Measurements from ENCODE around the gene SULT1C2.
"Not testable (repeated sequence)": the region's sequence is repeated elsewhere in the genome, so short reads cannot be mapped to it uniquely, and the experiment has no call there.

SULT1C2 gene

DNA sequence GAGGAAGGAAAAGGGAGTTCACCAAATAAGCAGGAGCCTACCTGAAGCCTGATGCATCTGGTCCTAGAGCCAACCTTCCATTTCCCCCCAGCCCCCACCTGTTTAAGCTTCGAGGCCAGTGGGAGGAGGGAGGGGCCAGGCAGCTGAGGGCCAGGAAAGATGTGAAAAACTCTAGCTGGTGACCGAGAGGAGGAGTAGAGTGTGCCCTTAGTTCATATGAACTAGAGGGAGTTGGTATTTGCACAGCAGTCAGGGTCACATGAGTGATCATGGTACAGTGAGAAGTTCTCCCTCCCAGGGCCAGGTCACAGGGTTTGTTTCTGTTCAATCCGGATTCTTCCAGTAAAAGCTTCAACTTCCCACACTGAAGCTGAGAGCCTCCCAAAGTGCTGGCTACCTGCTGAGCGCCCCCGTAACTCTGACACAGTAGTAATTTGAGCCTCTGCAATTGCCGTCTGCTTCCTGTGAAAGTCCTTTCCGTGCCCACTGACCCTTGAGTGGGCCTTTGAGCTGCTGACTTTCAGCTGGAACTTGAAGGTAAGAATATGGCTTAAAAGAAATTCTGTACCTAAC lies at the start of gene SULT1C2:
TSS of gene SULT1C2 (plus strand) at position 362 of the 573 bp plus-strand sequence. CDS start 4,773 bp downstream, outside the sequence.
- peak in 1 of 2 experiments; percentile 5 for DNase-seq

DNA sequence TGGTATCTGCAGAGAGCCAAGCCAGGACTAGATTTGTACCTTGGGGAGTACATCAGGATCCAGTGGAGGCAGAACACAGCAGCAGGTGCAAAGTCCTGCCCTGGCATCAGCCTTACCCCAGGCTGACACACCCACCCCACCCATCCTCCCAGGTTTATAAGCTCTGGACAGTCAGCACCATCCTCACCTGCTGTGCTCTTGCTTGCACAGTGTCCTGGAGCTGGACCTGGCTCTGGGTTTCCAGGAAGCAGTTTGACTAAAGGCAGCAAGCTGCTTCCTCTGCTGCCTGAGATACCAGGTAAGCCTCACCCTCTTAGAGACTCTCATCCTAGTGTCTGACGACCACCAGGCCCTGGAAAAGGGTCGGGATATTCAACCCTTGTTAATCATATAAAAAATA lies 48.9 kb upstream of the SULT1C2 start, which contains the start of gene SULT1C3:
TSS of gene SULT1C3 (plus strand) at position 183 of the 400 bp plus-strand sequence. CDS start 7,227 bp downstream, outside the sequence.
- DNase-seq: no peak

DNA sequence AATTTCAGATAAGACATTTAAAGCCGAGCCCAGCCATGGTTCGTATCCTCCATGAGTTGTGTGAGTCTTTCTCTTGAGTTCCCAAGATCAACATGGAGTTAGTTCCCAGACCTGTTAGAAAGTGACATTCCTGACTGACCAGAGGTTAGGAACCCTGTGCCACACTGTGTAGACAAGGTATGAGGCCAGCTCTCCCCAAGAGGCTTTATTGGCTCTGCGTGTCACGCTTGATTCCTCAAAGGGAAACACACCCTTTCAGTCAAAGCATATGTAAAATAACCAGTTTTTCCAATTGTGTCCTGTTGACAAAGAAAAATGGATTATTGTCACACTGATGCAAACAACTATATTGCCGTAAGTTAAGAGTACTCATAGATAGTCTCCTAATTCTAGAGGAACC lies 47.7 kb upstream of the SULT1C2 start:
- DNase-seq: no peak

DNA sequence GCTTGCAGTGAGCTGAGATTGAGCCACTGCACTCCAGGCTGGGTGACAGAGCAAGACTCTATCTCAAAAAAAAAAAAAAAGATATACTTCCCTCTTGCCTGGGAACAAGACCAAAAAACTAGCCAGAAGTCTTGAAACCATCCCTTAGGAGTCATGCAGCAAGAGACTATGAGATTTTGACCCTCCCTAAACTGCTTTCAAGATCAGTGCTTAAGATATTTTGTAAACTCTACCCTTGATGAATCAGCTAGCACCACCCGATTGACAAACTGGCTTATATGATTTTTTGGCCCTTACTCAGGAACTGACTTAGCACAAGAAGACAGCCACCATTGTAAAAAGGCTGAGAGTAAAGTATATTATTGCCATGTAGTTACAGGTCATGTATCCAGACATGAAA lies 45.1 kb upstream of the SULT1C2 start:
- no peak for DNase-seq

DNA sequence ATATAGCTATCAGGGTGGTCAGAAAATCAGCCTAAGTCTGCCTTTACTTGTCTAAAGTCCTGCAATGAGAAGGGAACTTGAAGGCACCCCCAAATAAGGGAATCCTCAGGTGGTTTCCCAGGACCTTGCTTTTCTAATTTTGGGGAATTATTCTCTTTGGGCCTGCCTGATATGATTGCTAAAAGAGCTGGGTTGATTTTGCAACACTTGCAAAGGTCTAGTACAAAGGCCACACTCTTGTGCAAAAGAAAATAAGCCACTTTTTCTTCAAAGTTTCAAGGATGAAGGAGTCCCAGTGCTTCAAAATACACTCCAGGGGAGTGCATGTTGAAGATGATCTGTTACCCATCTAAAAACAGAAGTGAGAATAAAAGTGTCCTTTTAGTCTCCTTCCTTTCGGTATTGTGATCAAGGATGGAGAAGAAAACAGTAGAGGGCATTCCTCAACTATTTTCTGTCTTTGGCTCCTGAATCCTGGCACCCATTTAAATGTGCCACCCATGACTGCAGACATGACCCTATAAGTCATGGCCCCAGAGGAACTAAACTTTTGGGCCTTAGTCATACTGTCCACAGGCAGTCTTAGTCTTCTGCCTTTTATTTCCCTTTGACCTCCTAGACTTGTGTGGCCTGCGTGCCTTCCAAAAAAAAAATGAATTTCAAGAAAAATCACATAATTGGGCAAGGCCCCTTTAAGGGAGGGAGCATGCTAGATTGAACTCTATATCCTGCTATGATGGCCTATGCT lies 43.9 kb upstream of the SULT1C2 start:
- no peak for DNase-seq

DNA sequence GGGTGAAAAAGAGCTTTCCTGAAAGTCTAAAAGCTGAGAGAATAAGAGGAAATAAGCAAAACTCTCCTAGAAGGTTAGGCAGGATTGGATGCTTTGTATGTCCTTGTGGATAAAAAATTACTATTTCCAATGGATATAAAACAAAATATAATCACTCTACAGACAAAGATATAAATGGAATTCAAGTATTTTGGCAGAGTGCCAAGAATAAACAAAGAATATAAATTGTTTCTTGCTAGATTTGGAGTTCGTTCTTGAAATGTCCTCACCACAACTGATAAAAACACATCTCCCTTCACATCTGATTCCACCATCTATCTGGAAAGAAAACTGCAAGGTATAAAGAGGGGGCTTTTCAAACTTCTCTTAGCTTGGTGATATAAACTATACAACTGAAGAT lies 35.6 kb upstream of the SULT1C2 start:
- DNase-seq: no peak

DNA sequence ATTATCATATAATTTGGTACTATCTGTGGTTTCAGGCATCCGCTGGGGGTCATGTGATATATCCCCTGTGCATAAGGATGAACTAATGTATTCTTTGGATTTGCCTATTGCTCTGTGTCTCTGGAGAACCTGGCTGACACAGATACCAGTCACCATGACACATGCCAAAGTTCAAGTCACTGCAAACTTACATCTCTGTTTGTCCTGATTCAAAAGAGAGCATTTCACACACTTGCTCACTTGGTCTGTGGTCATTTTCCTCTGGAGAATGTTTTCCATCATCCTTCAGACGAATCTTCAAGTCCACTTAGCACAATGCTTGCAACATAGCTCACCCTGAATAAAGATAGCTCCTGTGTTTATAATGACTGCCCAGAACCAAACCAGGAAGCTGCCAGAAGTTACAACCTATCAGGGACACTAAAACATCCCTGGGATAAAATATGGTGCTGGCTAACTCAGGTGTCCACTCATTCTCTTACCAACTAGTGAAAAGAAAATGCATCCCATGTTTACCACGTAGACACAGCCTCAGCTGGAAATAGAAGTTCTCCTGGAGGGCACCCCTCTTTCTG lies 30.9 kb upstream of the SULT1C2 start:
- no peak for DNase-seq

DNA sequence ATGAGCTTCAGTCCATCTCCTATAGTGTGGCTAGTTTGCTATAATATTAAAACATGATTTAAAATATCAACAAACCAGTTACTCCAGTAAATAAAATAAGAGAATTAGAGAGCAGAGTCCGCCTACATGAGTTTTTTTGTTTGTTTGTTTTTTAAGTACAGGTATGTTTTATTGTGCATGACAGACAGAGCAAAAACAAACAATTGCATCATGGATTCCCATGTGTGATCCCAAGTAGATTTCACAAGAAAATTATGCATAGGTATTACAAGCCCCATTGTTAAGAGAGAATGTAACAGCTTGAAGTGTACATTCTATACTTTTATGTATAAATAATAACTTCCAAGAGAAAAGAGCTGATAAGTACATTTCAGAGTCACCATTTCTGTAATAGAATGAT lies 27.9 kb upstream of the SULT1C2 start:
- DNase-seq: no peak

DNA sequence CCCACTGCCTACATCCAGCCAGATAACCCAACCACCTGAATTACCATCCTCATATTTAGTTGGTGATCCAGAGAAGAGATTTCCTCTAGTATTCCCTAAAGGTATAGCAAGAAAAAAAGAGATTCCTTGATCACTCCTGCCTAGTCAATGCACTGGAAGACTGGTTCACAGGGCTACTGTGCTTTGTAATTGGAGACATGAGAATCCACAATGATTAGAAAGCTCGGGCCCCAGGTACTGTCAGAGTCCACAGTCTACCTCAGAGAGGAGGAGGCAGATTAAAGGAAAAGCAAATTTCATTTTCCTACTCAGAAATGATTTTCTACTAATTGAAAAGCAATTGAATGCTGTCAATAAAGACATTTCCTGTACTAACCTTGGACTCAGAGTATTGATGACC lies 26.7 kb upstream of the SULT1C2 start:
- no peak for DNase-seq

DNA sequence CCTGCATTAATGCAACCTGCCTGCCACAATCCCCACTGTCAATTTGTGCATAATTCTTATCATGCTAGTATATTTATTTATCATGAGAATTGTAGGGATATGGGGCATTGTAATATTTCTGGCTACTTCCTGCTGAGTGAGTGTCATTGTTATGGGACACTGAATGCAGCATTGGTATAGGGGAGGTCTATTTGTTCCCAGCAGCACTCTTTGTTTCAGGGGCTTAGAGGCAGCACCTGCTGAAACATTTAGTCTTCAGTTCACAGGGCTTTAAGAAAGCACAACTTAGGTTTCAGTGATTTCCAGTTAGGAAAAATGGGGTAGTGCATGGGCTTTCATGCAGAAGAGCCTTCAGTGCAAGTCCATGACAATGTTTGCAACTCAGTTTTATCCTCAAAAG lies 25.3 kb upstream of the SULT1C2 start:
- DNase-seq: peak in 1 of 2 experiments; percentile 2

DNA sequence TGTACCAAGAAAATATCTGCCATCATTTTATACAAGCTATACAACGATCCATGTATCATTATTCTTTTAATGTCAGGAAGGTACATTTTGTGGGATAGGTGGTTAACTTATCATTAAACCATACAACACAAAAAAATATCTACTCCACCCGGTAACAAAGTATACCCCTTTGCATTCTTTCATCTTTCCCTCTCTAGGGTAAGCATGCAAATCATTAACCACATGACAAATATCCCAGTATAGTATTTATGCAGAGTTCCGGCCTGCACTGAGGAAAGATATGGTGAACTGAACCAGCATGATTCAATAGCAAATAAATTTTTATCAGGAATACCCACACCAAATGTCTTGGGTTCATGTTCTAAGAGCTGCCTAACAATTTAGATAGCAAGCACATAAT lies 22.5 kb upstream of the SULT1C2 start:
- no peak for DNase-seq

DNA sequence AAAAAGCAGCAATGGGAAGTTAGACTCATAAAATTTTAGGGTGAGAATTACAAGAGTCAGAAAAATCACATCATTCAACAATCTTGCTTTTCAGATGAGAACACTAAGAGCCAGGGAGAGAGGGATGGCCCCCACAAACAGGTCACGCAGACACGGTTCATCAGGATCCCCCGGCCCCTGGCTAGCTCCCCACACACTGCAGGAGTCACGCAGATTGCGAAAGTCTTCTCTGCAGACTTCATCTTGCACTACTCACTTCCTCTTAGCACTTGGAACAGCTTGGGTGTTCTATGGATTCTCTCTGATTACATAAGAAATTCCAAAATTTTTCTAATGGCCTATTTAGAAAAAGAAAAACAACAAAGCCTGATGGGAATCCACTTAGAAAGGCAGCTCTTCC lies 21.6 kb upstream of the SULT1C2 start:
- DNase-seq: no peak

DNA sequence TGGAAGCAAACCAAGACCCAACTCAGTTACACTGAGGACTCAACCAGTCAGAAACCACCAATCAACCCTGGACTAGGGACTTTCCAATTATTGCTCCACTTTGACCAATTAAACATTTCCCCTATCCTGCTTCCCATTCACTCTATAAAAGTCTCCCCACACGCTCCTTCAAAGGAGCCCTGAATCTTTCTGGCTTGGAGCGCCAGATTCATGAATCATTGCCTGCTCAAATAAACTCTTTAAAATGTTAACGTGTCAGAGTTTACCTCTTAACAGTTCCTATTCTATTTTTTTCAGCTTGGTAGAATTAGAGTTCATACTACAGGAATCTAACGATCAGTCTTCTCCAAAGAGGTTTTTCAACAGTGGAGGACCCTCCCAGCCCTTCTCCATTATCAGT lies 20.7 kb upstream of the SULT1C2 start:
- DNase-seq: no peak

DNA sequence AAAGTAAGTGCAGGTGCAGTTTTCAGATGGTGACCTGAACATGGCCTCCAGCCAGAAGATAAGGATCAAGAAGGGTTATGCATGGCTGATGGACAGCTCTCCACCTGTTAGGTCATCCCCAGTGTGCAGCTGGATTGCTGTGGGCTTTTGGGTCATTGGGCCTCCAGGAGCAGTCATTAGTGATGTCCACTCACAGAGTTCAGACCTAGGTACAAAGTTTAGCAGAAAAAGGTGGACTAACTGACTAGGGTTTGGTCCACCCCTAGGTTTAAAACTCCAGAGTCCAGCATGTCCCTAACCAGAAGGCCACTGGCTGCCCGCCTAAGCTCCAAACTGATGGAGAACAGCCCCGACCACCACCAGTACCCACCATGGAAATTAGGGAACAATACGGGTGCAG lies 18.3 kb upstream of the SULT1C2 start:
- no peak for DNase-seq

DNA sequence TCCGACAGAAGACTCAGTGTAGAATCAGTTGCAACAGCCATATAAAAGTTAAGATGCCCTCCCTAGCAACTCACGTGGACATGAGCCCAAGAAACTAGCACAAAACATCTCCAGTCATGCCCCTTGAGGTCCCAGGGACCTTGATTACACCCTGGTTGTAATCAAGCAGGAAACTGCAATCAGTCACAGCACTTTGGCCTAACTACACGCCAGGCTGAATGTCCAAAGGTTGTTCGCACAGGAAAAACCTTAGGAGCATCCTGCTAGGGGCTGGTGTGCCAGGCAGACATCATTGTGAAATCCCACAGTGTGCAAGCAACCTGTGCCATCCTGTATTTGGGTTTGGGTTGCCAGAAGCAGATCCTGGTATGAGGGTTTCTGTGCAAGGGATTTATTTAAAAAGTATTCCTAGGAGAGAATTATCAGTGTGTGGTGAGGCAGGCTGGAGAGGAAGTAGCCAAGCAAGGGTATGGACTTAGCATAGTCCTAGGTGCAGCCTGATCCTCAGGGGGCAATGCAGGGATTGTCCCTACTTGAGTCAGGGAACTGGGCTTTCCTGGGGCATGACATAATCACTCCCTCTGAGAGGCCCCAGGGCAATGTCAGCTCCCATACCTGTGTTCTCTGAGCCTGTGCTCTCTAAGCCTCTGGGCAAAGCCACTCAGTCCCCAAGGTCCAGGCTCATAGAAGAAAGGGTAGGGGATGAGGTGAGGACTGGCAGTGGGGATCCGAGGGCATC lies 17.8 kb upstream of the SULT1C2 start:
- no peak for DNase-seq

DNA sequence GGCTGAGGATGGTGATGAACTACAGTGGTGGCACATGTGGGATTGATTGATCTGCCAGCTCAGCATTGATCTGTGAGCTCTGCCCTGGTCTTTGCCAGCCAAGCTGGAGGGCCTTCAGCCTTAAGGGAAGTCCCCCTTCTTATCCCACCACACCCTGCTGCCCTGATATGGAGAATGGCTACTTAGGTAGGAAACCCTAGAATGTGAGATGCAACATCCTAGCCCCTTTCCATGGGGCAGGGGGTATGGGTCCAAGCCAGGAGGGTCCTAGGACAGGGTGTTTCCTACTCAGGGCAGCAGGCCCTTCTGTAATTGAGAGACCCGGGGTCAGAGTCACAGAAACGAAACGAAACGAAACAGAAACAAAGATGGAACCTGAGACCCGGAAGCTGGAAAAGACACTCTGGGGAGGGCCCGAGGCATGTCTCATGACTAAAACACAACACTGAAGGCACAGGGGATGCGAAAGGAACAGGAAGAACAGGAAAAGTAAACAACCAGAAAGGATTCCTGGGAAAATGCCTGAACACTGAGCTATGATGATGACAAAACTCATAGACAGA lies 16.9 kb upstream of the SULT1C2 start:
- no peak for DNase-seq

DNA sequence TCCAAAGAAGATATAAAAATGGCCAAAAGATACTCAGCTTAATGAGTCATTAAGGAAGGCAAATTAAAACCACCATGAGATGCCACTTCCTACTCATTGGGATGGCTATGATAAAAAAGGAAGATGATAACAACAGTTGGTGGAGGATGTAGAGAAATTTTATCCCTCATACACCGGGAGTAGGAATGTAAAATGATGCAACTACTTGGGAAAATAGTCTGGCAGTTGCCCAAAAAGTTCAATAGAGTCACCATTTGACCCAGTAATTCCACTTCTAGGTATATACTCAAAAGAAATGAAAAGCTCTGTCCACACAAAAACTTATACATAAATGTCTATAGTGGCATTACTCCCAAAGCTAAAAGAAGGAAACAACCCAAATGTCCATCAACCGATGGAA lies 10.1 kb upstream of the SULT1C2 start:
- no peak for DNase-seq

DNA sequence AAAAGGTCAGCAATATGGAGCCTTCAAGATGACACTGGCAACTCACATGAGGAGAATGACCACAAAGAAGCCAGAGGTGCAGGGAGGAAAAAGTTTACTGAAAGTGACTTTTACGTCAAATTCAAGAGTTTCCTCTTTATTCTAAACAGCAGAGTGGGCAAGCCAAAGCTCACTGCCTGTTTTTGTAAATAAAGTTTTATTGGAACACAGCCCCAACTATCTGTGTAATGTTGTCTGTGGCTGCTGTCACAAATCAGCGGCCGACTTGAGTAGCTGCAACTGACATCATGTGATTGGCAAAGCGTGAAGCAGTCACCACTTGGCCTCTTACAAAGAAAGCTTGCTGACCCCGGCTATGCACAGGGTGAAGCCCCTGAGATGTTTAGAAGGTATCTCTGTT lies 9.2 kb upstream of the SULT1C2 start:
- no peak for DNase-seq

DNA sequence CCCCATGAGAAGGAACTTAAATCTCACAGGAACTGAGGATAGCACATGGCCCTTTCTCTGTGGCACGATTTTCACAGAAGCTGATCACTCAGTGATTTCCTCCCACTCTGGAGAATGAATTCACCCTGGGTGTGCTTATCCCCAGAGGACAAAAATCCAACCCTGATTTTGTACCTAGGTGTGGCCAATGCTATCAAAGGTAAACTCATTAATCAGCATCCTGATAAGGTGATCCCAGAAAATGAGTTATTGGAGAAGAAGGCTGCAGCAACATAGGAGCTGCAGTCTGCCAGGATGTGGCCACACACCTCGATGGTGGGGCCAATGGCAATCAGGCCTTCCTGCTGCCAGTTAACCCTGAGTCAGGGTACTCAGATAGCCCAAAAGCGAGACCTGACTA lies 8.2 kb upstream of the SULT1C2 start:
- DNase-seq: no peak

DNA sequence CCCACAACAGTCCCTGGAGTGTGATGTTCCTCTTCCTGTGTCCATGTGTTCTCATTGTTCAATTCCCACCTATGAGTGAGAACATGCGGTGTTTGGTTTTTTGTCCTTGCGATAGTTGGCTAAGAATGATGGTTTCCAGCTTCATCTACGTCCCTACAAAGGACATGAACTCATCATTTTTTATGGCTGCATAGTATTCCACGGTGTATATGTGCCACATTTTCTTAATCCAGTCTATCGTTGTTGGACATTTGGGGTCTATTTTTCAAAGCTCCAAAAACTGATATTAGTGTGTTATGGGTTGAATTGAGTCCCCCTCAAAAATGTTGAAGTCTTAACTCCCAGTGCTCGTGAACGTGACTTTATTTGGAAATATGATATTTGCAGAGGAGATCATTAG lies 4.1 kb upstream of the SULT1C2 start:
- DNase-seq: not testable (repeated sequence)

DNA sequence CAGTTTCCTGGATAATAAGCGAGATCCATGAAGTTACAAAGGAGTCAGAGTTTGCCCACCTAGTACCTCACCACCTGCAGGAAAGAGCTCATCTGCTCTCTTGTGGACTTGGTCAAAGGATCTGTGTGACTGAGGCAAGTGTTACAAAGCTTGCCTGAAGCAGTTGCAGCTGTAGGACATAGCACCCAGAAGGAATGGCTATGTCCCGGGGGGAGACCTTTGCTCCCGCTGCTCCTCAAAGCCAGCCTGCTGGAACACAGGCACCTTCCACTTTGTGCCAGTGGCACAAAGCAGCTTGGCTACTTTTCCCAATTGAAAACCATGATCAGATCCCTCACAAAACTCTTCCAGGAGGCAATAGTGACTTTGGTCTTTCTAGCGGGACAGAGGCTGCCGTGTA lies 3.1 kb upstream of the SULT1C2 start:
- DNase-seq: no peak

DNA sequence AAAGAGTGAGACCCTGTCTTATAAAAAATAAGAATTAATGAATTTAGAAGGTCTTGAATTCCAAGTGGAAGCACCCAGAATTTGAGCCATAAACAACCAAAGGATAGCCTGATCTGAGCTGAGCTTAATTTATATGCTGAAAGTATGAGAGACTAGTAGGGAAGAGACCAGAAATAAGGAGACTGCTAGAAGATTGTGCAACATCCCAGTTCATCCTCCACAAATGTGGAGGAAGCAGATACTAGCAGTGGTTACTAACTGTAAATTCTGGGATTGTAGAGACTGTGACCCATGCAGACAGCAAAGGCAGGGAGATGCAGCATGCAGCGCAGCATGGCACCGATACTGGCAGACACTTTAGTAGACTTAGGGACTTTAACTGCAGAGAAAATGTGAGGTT lies 1.5 kb upstream of the SULT1C2 start:
- DNase-seq: no peak

DNA sequence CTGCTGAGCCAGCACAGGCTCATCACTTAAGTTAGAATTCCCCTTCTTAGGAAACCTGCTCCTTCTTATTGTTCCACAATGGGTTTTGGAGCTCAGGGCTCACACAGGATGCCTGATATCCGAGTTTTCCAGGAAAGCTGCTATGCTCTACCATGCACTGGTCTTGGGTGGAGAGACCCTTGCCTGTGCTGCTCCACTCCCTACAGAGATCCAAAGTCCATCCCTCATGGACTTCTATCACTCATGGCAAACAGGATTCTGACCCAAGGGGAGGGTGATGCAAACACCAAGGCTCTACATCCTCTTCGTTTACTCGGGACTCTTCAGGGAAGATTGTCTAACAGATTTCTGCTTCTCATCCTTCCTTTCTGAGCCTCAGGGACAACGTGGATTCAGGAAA lies 5.2 kb downstream of the SULT1C2 start:
- no peak for DNase-seq

All from NCI-H2081 (cell line).